Loucy (cell line): Measurements from ENCODE around the gene SLC25A11.
A peak's percentile ranks its signal among the peaks of the same experiment; 100 is the strongest.

Experiments
- H2AFZ ChIP-seq: fragments of 200-600 bp; sonication (generic); 2 replicates; pipeline ENCODE4 v1.6.0; 2016; ENCODE audit warnings: antibody characterized with exemption, mild to moderate bottlenecking, low read length, moderate library complexity
- H3F3A ChIP-seq: fragments of 200-600 bp; 2 replicates; pipeline ENCODE4 v1.6.0; 2016; ENCODE audit warnings: antibody characterized with exemption, low read depth, mild to moderate bottlenecking
- H3K27me3 ChIP-seq: fragments of 200-600 bp; sonication (generic); 2 replicates; pipeline ENCODE4 v1.6.1; 2014; ENCODE audit warnings: low read length, mild to moderate bottlenecking; ENCODE audit not compliant: insufficient read depth, poor library complexity, severe bottlenecking
- H3K36me3 ChIP-seq: fragments of 200-600 bp; sonication (generic); 2 replicates; pipeline ENCODE4 v1.6.1; 2016; ENCODE audit warnings: low read length; ENCODE audit not compliant: insufficient read depth
- H3K4me1 ChIP-seq: fragments of 200-600 bp; sonication (generic); 2 replicates; pipeline ENCODE4 v1.5.1; 2014; ENCODE audit warnings: low read length, mild to moderate bottlenecking; ENCODE audit not compliant: insufficient read depth, poor library complexity, severe bottlenecking
- H3K4me2 ChIP-seq: fragments of 200-600 bp; sonication (generic); 2 replicates; pipeline ENCODE4 v1.6.0; 2014; ENCODE audit warnings: antibody characterized with exemption, low read length, low read depth, mild to moderate bottlenecking; ENCODE audit not compliant: poor library complexity, severe bottlenecking
- H3K4me3 ChIP-seq: fragments of 200-600 bp; sonication (generic); 2 replicates; pipeline ENCODE4 v1.5.1; 2014; ENCODE audit warnings: low read length, mild to moderate bottlenecking, mixed read lengths; ENCODE audit not compliant: poor library complexity, severe bottlenecking
- H3K79me2 ChIP-seq: fragments of 200-600 bp; sonication (generic); 2 replicates; pipeline ENCODE4 v1.6.1; 2014; ENCODE audit warnings: low read length; ENCODE audit not compliant: insufficient read depth
- H3K9ac ChIP-seq: fragments of 200-600 bp; sonication (generic); 2 replicates; pipeline ENCODE4 v1.6.0; 2014; ENCODE audit warnings: mild to moderate bottlenecking, low read depth, low read length, moderate library complexity; ENCODE audit not compliant: poor library complexity, severe bottlenecking
- H3K9me2 ChIP-seq: fragments of 200-600 bp; sonication (generic); replicated peaks from 2 replicates; pipeline ENCODE4 v1.6.1; 2016; ENCODE audit warnings: low read depth, low read length, mixed read lengths
- H3K9me3 ChIP-seq: fragments of 200-600 bp; sonication (generic); 2 replicates; pipeline ENCODE4 v1.6.1; 2014; ENCODE audit warnings: mild to moderate bottlenecking, antibody characterized with exemption, low read length, low read depth; ENCODE audit not compliant: insufficient read depth
- H4K20me1 ChIP-seq: fragments of 200-600 bp; sonication (generic); 2 replicates; pipeline ENCODE4 v1.6.0; 2014; ENCODE audit warnings: antibody characterized with exemption, low read length, mild to moderate bottlenecking; ENCODE audit not compliant: insufficient read depth, poor library complexity, severe bottlenecking
- EZH2phosphoT487 ChIP-seq: fragments of 200-600 bp; IDR thresholded peaks from 2 replicates; pipeline ENCODE4 v1.6.1; 2018; ENCODE audit warnings: antibody characterized with exemption, mild to moderate bottlenecking, moderate library complexity, borderline replicate concordance
- TF ChIP-seq, protein P1 (sequence below): fragments of 200-600 bp; sonication (generic); conservative IDR thresholded peaks from 2 replicates; pipeline ENCODE4 v1.5.1; 2014; ENCODE audit warnings: mild to moderate bottlenecking, antibody characterized with exemption, low read length

Gene SLC25A11

DNA sequence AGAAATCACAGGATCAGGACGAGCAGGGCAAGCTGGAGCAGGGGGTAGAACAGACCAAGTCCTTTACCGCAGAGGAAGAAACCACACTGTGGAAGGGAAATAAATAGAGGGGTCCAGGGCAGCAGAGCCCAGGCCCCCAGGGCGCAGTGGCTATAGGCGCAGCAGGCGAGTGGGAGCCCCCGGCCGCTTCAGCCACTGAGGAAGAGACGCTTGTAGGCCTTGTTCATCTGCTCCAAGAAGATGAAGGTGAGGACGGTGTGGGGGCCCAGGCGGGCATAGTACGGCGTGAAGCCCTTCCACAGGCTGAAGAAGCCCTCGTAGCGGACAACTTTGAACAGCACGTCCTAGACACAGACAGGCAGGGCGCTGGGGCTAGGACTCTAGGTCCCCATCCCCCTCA is 2.3 kb downstream of the SLC25A11 start:
- Histone ChIP-seq H3K4me1 (peaks cover 66% of the 10 kb centered on the region), H3K9me2 (no peaks in the 10 kb centered on the region), H3K27me3 (no peaks in the 10 kb centered on the region), H2AFZ (no peak overlapping the region), H3F3A (peaks cover 12% of the 10 kb centered on the region), H3K4me3 (no peak overlapping the region), H3K9me3 (no peaks in the 10 kb centered on the region), H4K20me1 (peaks cover 24% of the 10 kb centered on the region), H3K9ac (peak overlapping the region; percentile 99), H3K79me2 (peaks cover 53% of the 10 kb centered on the region), H3K36me3 (peaks cover 5% of the 10 kb centered on the region; the same call in 1 of the 2 replicates), H3K4me2 (peak overlapping the region; percentile 3)
- TF ChIP-seq, protein P1, sequence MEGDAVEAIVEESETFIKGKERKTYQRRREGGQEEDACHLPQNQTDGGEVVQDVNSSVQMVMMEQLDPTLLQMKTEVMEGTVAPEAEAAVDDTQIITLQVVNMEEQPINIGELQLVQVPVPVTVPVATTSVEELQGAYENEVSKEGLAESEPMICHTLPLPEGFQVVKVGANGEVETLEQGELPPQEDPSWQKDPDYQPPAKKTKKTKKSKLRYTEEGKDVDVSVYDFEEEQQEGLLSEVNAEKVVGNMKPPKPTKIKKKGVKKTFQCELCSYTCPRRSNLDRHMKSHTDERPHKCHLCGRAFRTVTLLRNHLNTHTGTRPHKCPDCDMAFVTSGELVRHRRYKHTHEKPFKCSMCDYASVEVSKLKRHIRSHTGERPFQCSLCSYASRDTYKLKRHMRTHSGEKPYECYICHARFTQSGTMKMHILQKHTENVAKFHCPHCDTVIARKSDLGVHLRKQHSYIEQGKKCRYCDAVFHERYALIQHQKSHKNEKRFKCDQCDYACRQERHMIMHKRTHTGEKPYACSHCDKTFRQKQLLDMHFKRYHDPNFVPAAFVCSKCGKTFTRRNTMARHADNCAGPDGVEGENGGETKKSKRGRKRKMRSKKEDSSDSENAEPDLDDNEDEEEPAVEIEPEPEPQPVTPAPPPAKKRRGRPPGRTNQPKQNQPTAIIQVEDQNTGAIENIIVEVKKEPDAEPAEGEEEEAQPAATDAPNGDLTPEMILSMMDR: no peak
- no peak for TF ChIP-seq EZH2phosphoT487

DNA sequence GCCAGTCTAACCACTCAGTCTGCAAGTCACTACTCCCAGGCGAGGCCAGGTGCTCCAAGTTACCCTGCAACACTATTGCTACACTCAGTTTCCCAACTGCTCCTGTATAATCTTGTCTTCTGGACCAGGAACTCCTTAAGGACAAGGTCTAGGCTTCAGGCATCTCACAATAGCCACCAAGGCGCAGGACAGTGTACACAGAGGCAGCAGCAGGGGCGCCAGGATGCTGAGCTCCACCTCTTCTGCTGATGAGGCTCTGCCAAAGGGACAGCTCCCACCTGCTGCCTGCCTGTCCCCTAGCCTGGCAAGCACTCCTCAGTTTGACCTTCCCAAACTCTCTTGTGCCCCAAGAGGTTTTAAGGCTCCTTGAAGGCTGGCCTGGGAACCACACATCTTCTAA is 3.4 kb downstream of the SLC25A11 start:
- Histone ChIP-seq H3K79me2 (peaks cover 42% of the 10 kb centered on the region), H3K4me3 (no peak overlapping the region), H3K36me3 (no peaks in the 10 kb centered on the region), H3K9me2 (no peaks in the 10 kb centered on the region), H3K4me1 (peaks cover 55% of the 10 kb centered on the region), H4K20me1 (peaks cover 13% of the 10 kb centered on the region), H3K4me2 (peak overlapping the region; percentile 3), H2AFZ (no peak overlapping the region), H3K9ac (peak overlapping the region; percentile 52), H3K9me3 (no peaks in the 10 kb centered on the region), H3F3A (peaks cover 12% of the 10 kb centered on the region), H3K27me3 (no peaks in the 10 kb centered on the region)
- TF ChIP-seq EZH2phosphoT487: no peak
- TF ChIP-seq, protein P1: no peak

DNA sequence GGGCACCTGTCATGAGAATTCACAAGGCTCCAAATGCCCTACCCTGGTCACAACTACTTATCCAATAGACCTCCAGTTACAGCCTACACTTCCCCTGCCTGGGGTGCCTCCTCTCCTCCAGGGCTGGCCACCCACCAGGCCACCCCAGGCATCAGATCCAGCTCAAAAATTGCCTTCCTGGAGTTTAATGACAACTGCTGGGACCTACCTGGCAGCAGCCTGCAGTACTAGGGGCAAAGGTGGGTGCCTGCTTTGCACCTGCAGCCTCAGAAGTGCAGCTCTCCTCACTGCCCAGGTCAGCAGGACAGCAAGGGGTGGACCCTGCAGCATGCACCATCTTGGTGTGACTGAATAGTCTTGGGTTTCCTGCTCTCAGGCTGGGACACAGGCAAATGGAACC is 4.2 kb downstream of the SLC25A11 start:
- H2AFZ ChIP-seq: no peak overlapping the region
- H3F3A ChIP-seq: peaks cover 10% of the 10 kb centered on the region
- H3K4me2 ChIP-seq: no peak overlapping the region
- H3K9ac ChIP-seq: no peak overlapping the region
- peaks cover 5% of the 10 kb centered on the region for H4K20me1 ChIP-seq
- no peaks in the 10 kb centered on the region for H3K9me2 ChIP-seq
- H3K27me3 ChIP-seq: no peaks in the 10 kb centered on the region
- H3K9me3 ChIP-seq: no peaks in the 10 kb centered on the region
- no peak overlapping the region for H3K4me3 ChIP-seq
- H3K36me3 ChIP-seq: no peaks in the 10 kb centered on the region
- peaks cover 47% of the 10 kb centered on the region for H3K4me1 ChIP-seq
- peaks cover 34% of the 10 kb centered on the region for H3K79me2 ChIP-seq
- TF ChIP-seq EZH2phosphoT487: no peak
- TF ChIP-seq, protein P1: no peak
